CD4-positive, alpha-beta T cell treated with Interleukin-15 for 1 hour (primary cell): ENCODE data around the gene TTBK1.

Experiments
- DNase-seq: peaks from one replicate; pipeline ENCODE4 v3.0.0-alpha.2; 2020

TTBK1 gene

DNA sequence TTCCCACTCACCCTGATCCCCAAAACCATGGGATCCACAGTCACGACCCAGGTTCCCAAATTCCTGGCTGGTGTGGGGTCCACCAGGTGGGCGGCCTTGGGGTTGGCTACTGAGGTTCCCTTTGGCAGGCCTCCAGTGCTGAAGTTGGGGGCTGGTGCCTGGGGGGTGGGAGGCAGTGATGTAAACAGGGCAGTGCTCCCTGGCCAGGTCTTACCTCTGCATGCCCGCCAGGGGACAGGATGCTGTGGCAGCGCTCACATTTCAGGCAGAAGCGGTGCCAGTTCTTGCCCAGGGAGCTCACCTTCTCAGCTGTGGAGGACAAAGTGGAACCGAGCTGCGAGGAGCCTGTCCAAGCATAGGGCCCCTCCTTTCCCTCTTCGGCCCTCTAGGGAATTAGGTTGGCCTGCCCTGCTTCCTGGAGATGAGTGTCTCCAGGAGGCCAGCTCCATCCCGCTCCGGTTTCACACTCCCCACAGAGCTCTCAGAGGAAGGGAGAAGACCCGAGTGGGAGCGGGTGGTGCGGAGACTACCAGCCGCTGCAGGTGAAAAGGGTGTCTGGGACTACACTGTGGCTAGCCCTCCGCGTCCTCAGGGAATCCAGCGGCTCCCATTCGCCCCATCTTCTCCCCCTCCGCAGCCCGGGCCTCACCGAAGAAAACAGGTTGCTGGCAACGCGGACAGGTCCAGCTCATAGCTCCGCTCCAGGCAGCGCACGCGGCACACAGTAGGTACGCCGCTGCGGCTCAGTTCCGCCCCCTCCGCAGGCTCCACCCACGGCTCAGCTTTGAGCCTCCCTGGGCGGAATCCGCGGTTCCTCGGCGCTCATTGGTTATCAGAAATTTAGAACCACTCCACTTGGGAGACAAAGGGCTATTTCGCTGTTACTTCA is 65.1 kb downstream of the TTBK1 start, which contains the start of gene CRIP3:
Gene CRIP3 (minus strand): TSS at position 726 of the 889 bp plus-strand sequence. CDS start 34 bp downstream, at position 692.
- DNase-seq = peak; percentile 57

DNA sequence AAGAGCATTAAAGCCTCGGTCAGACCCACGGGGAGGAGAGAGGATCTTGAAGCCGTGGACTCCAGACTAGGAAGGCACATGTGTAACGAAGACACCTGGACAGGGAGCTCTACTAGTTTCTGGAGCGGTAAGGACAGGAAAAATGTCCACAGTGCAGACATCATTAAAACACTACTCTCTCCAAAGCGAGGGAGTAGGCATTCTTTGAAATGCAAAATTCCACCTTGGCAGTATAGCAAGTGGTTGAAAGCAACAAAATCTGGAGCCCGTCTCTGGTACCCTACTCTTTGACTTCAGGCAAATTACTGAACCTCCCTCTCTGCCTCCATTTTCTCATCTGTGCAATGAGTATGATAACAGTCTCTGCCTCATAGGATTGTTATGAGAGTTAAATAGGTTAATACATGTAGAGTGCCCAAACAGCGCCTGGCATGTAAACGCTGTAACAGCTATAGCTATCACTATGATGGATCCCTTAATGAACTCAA is 65.8 kb downstream of the TTBK1 start:
- no peak for DNase-seq

DNA sequence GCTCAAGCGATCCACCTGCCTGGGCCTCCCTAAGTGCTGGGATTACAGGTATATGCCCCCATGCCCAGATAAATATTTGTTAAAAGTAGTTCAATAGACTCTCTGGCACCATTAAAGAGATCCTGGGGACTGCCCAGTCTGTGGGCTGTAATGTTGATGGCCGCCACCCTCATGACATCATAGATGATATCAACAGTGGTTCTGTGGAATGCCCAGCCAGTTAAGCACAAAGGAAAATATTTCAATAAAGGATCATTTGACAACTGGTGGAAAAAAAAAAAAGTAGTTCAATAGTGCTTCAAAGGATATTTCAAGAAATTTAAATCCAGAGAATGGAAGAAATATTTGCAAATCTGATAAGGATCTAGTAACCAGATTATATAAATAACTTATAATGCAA is 66.9 kb downstream of the TTBK1 start:
- DNase-seq = no peak

DNA sequence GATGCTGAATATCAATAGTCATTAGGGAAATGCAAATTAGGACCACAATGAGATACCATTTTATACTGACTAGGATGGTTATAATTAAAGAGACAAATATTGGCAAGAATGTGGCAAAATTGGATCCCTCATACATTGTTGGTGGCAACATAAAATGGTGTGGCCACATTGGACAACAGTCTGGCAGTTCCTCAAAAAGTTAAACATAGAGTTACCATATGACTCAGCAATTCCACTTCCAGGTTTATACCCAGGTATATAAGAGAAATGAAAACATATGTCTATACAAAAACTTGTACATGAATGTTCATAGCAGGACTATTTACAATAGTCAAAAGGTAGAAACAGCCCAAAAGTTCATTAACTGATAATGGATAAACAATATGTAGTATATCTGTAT is 67.3 kb downstream of the TTBK1 start:
- no peak for DNase-seq

DNA sequence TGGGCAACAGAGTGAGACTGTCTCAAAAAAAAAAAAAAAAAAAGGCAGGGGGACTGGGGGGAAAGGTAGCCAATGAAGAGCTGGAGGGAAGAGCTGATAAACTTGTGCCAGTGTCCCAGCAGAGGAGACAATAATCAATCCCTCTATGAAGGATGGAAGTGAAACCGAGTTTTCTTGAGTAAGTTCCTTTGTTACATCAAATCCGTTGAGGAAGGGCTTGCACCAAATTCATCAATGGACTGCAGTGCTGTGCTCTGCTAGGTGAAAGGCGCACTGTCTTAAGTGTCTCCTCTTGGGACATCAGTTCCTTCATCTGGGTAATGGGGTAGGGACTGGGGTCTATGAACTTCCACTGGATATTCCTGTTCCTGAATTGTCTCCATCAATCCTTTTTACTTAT is 68.4 kb downstream of the TTBK1 start:
- DNase-seq = no peak

DNA sequence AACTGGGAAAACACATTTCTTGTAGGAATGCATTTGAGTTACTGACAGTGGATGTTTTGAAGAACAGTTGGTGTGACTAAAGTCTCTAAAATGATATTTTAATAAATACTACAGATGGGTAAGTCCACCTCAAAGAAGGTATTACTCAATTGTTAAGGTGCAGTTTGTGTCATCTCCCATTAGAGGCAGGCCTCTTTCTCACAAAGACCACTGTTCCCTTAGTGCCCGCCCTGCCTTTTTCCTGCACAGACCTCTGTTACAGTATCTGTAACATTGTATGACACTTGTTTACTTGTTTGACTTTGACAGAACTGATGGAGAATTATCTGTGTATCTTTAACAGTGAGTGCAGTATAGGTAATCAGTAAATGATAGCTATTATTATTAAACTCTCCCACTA is 70.5 kb downstream of the TTBK1 start:
- DNase-seq = no peak

DNA sequence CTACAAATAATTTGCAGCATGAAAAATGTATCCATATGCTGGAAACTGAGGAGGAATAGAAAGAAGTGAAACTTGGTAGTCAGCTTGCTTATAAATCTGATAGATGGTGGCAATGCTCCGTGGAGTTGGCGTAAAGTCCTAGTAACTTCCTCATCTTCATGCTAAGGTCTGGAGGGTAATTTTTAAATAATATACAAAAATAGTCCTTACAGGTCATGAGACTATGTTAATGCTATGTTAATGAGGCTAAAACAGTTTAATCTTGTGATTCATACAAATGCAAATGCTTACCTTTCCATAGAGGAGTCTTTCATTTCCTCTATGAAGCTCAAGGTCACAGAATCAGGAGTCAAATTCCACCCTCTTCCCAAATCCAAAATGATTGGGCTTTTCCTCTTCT is 74.7 kb downstream of the TTBK1 start:
- no peak for DNase-seq

DNA sequence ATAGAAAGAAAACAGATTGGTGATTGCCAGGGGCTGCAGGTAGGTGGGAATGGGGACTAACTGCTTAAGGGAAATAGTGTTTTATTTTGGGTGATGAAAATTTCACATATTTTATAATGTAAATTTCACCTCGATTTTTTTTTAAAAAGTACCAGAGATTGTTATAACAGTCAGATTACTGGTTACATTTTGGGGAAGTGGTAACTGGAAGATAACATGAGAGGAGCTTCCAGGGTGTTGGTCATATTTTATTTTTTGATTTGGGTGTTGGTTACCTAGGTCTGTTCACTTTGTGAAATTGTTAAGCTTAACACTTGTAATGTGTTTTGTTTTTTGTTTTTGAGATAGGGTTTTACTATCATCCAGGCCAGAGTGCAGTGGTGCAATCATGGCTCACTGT is 82.6 kb downstream of the TTBK1 start:
- DNase-seq = no peak

DNA sequence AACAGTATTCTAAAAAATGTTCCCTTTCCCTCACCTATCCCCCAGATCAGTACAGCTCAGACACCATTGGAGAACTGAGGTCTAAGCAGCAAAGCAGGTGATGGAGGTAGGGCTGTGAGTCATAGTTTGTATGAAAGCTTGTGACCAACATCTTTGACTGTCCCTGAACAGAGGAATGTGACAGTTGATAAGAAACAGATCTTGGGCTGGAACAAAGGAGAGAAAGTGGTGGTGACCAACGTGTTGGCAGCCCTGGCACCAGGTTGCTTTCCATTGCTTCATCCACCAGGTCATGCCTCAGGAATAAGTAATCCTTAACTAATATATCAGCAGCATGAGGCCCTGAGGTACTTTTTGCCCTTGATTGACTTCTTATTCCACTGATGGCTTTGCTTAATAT is 85.2 kb downstream of the TTBK1 start:
- no peak for DNase-seq

DNA sequence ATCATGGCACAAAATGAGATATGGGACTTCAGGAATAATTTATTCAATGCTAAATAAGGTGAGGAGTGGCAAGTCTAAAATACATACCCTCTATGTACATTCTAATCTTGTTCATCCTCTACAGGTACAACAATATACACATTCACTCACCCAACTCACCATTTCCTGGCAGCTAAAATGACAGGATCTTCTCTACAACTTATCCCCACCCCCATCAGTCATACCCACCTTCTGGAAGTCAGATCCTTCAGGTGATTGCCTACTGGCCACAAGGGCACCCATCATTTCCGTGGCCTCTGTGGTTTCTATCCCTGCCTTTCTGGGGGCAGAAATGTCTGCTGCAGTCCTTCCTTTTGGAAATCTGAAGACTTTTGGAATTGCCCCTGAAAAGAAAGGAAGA is 88.2 kb downstream of the TTBK1 start:
- no peak for DNase-seq

DNA sequence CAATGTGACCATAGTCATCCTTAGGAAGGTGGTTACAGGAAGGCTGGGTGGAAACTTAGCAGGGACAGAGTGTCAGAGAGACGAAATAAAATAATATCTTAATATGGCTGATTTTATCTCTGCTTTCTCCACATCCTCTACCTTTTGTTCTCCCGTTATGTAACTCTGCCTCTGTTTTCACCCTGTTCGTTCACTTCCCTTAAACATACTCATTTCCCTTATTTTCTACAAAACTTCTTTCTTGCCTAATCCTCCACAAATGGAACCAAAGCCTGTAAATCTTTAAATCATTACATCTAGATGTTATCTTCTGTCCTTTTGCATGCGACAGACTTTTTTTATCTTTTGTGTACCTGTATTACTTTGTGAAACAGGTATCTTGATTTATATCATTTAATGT is 88.6 kb downstream of the TTBK1 start:
- DNase-seq = no peak

DNA sequence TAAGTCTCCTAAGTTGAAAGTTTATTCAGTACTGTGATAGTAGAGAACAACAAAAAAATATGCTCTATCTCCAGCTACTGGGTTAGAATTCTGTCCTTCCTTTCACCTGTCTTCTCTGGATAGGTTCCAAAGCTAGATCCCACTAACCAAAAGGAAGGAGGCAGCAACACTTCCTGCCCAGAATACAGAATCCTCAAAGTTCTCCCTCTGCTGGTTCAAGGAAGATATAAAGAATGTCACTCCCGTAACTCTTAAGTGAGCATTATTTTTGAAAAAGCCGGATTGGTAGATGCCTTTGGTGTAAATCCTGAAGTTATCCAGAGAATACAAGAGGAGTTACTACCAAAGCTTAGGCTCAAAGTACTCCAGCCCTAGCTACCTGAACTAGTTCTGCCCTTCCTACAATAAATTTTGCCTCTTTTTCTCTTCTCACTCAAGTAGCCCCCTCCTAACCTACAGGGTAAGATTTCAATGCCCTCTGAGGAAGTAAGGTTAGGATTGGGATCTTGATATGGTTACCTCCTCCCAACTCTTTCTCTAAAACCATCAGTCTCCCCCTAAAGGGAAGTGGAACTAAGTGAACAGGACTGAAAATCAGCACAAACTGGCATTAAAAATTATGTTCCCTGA is 91.3 kb downstream of the TTBK1 start:
- DNase-seq = no peak

DNA sequence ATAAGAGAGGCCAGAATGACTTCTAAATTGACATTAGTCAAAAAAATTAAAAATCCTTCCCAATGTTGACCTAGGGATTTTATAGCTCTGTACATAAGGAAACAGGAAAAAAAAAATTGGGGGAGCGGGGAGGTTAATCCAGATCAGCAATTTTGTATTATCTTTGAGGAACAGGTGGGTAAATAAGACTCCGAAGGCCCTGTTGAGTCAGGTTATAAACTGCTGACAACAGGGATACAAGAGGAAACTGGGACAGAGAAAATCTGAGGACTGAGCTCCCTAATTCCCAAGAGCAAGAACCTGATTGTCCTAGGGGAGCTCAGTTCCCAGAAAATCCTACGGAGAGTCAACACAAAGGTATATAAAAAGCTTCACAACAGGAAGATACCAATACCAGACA is 92.2 kb downstream of the TTBK1 start:
- no peak for DNase-seq

DNA sequence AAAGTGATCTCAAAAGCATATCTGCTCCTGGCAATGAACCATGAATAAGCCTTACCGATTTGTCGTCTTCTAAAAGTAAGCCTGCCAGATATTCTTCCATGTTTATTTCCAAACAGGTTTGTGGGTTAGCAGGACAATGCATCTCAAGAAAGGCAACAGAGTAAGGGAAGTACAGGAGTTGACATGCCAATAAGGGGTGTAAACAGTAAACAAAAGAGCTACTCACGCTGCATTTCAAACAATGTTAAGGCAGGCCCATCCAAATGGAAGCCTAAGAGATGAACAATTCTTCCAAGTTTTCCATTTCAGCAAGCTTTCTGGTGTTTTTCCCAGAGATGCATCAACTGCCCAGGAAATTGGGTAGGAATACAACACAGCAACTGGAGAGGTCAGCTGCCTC is 93.1 kb downstream of the TTBK1 start:
- no peak for DNase-seq
